Calu3 (cell line): ENCODE results near the gene ADRB2. TPM values are rescaled to one million over a fixed set of nuclear protein-coding genes. Genes with fewer than 3 reads are reported as not detected.

Experiments
- BruUV-seq: library from RNA; stranded (reverse); fragments of 400-500 nt; replicated peaks from 2 replicates; lab custom pipeline; 2021; lab: Mats Ljungman, UMichigan
- CTCF ChIA-PET: fragments of 300-600 bp; sonication (Branson Sonifier 250); formaldehyde crosslinking; loops from one replicate; lab custom pipeline; 2022; ENCODE audit warnings: antibody characterized with exemption; lab: Charles Lee
- DNase-seq: peaks from one replicate; pipeline ENCODE4 v3.0.0; 2022
- H3K27ac Mint-ChIP-seq: one replicate; pipeline ENCODE4 v1.8.0; 2022; ENCODE audit warnings: mixed read lengths; ENCODE audit not compliant: unreplicated experiment
- H3K27me3 Mint-ChIP-seq: one replicate; pipeline ENCODE4 v1.8.0; 2022; ENCODE audit warnings: mixed read lengths; ENCODE audit not compliant: unreplicated experiment
- H3K36me3 Mint-ChIP-seq: one replicate; pipeline ENCODE4 v1.8.0; 2022; ENCODE audit warnings: mild to moderate bottlenecking, moderate library complexity, mixed read lengths; ENCODE audit not compliant: insufficient read depth, unreplicated experiment
- H3K4me1 Mint-ChIP-seq: one replicate; pipeline ENCODE4 v1.8.0; 2022; ENCODE audit warnings: mild to moderate bottlenecking, low read depth, mixed read lengths; ENCODE audit not compliant: unreplicated experiment
- H3K4me3 Mint-ChIP-seq: one replicate; pipeline ENCODE4 v1.8.0; 2022; ENCODE audit warnings: mild to moderate bottlenecking, low read depth, moderate library complexity, mixed read lengths; ENCODE audit not compliant: unreplicated experiment
- H3K9me3 Mint-ChIP-seq: one replicate; pipeline ENCODE4 v1.8.0; 2022; ENCODE audit warnings: low read depth, mixed read lengths; ENCODE audit not compliant: unreplicated experiment
- CTCF ChIP-seq: fragments of 200-600 bp; IDR thresholded peaks from one replicate; pipeline ENCODE4 v1.8.0; 2022; ENCODE audit warnings: antibody characterized with exemption; ENCODE audit not compliant: unreplicated experiment
- intact Hi-C: fragments of 100-400 bp; cut with micrococcal nuclease; formaldehyde crosslinking; loops from one replicate; pipeline ENCODE4 v1.10.0; 2022; ENCODE audit not compliant: unreplicated experiment
- total RNA-seq: library from RNA; stranded (reverse); gene quantifications from 2 replicates; pipeline ENCODE4 v1.2.3, GENCODE V29; 2022

The ADRB2 gene
- total RNA-seq, 1 experiment from 2014 or later = 16.9 TPM

GRCh38 chr5:148838357-148838756 lies 11.9 kb downstream of the ADRB2 start:
- Mint-ChIP-seq H3K27ac (no peak overlapping the region), H3K36me3 (peaks cover 5% of the 10 kb centered on the region), H3K9me3 (no peaks in the 10 kb centered on the region), H3K27me3 (no peaks in the 10 kb centered on the region), H3K4me1 (peaks cover 52% of the 10 kb centered on the region), H3K4me3 (no peak overlapping the region)
- CTCF ChIA-PET = interaction anchor here (0.6 to 0.8 kb wide), 3 partner anchors 17 to 429 kb away, joined by 3 to 4 read pairs (median 4); no protein-coding TSS in a partner anchor
- BruUV-seq = no TSS peak
- DNase-seq = no peak
- intact Hi-C loops = no loop called here
- TF ChIP-seq CTCF = no peak

- H3K4me3 Mint-ChIP-seq = no peak overlapping the region
Measured at GRCh38 chr5:148839960-148840359, 13.5 kb downstream of the ADRB2 start.

GRCh38 chr5:148840531-148840930 lies 14.1 kb downstream of the ADRB2 start:
- Mint-ChIP-seq H3K9me3 (no peaks in the 10 kb centered on the region), H3K36me3 (peaks cover 9% of the 10 kb centered on the region), H3K27me3 (no peaks in the 10 kb centered on the region), H3K4me1 (peaks cover 57% of the 10 kb centered on the region), H3K27ac (peak overlapping the region; percentile 48), H3K4me3 (no peak overlapping the region)
- no peak for TF ChIP-seq CTCF
- CTCF ChIA-PET = no interaction called here
- no peak for DNase-seq
- no TSS peak for BruUV-seq
- intact Hi-C loops = no loop called here

More at GRCh38 chr5:148839960-148840359, 13.5 kb downstream of the ADRB2 start:
- H3K27ac Mint-ChIP-seq = peak overlapping the region; percentile 48
- TF ChIP-seq CTCF = no peak
- H3K4me1 Mint-ChIP-seq = peaks cover 57% of the 10 kb centered on the region
- H3K9me3 Mint-ChIP-seq = no peaks in the 10 kb centered on the region
- no peak for DNase-seq
- intact Hi-C loops = no loop called here
- CTCF ChIA-PET = no interaction called here
- BruUV-seq = no TSS peak
- peaks cover 9% of the 10 kb centered on the region for H3K36me3 Mint-ChIP-seq
- no peaks in the 10 kb centered on the region for H3K27me3 Mint-ChIP-seq

- Mint-ChIP-seq H3K9me3 (no peaks in the 10 kb centered on the region), H3K36me3 (peaks cover 9% of the 10 kb centered on the region), H3K4me3 (no peak overlapping the region), H3K4me1 (peaks cover 53% of the 10 kb centered on the region), H3K27me3 (no peaks in the 10 kb centered on the region), H3K27ac (no peak overlapping the region)
- CTCF ChIA-PET = no interaction called here
- DNase-seq = no peak
- BruUV-seq = no TSS peak
- intact Hi-C loops = no loop called here
- no peak for TF ChIP-seq CTCF
Measured at GRCh38 chr5:148841519-148841918, 15.1 kb downstream of the ADRB2 start.
